NT2/D1 (cell line): Measurements from ENCODE around the gene RBM47.

Source experiments
- SUZ12 ChIP-seq: IDR thresholded peaks from 2 replicates; pipeline ENCODE4 v1.6.1; 2011; ENCODE audit not compliant: insufficient read length, insufficient read depth; ENCODE audit errors: extremely low read depth
- YY1 ChIP-seq: IDR thresholded peaks from 2 replicates; pipeline ENCODE4 v1.6.1; 2011; ENCODE audit not compliant: insufficient read length, insufficient read depth
- ZNF274 ChIP-seq: IDR thresholded peaks from 2 replicates; pipeline ENCODE4 v1.6.1; 2011; ENCODE audit warnings: mild to moderate bottlenecking, low read depth, low read length

DNA sequence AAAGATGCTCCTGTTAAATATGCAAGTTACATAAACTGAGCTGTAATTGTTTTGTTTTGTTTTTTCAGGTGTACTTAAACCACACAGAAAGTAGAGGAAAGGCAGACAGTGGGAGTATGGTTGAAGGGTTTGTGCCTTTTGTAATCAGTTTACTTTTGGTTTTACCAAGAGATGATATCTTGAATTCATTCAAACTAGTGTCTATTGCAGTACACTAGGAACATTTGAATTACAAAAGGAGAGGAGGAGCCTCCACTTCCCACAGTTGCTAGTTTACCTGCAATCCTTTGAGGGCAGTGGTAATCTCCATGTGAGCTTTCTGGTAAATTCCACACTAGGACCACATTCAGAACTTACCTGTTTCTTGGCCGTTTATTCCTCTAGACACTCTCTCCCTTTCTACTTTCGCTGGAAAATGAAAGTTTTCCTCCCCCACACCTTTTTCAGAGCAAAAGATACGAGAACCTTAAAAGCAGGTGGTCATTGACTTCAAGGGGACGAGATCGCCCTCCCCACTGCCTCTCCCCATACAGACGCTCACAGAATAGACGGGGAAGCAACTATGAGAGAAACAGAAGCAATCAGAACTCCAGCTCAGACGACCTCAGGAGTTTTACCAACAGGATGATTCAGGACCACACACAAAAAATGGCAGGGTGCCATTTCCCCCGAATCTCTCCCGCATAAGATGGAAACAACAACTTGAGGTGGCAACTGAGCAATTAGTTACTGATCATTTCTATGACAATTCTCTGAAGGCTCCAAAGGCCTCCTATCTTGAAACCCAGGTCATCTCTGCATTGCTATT, 3.3 kb downstream of the RBM47 start:
- TF ChIP-seq ZNF274 = no peak
- TF ChIP-seq YY1 = no peak
- TF ChIP-seq SUZ12 = no peak
